ENCODE measurements around the gene CWC22. TPM values are rescaled to one million over a fixed set of nuclear protein-coding genes. Genes with fewer than 3 reads are reported as not detected.

The CWC22 gene
- polyA plus RNA-seq, 1 of the 3 experiments (the other 2 are of a cell fraction), result 2.7 TPM

GRCh38 chr2:179950391-179950790 lies 56.7 kb downstream of the CWC22 start (continued):
- TF ChIP-seq GATA2 (CRISPR knock-in tag; IDR thresholded peaks at IDR 0.05) (no peak), CTCF (IDR thresholded peaks at IDR 0.05) (no peak)

- Histone ChIP-seq H3K27ac (ENCODE audit: low read depth in 2 of 2, low read length in 1 of 2) (no peak overlapping the region), H3K36me3 (replicated peaks in 1 of 2; ENCODE audit: control insufficient read depth in 1 of 2, insufficient read depth in 2 of 2, low read length in 1 of 2) (peaks cover 82 to 87% of the 10 kb centered on the region in 2 experiments), H3K9me2 (no peaks in the 10 kb centered on the region), H3K9me3 (no peaks in the 10 kb centered on the region), H3K27me3 (ENCODE audit: insufficient read depth) (no peaks in the 10 kb centered on the region), H4K20me1 (ENCODE audit: insufficient read depth) (no peaks in the 10 kb centered on the region), H2AFZ (ENCODE audit: low read depth) (no peak overlapping the region), H3K9ac (no peak overlapping the region), H3F3A (replicated peaks; ENCODE audit: insufficient read depth) (peaks cover under 1% of the 10 kb centered on the region), H3K4me3 (ENCODE audit: low read depth in 2 of 2, low read length in 1 of 2) (no peak overlapping the region), H3K4me1 (ENCODE audit: control insufficient read depth in 1 of 2, insufficient read depth in 2 of 2, low read depth in 1 of 2, low read length in 1 of 2) (peaks cover 0 to 5% of the 10 kb centered on the region in 2 experiments; a peak in 2 of 4 replicates), H3K4me2 (no peak overlapping the region), H3K79me2 (ENCODE audit: insufficient read depth) (no peaks in the 10 kb centered on the region)
- 78% methylated on average over 3 of the region's 3 CpGs for WGBS (ENCODE audit: low lambda C conversion rate)
- TF ChIP-seq TAF1 (IDR thresholded peaks at IDR 0.05; ENCODE audit: borderline replicate concordance, low read depth, low read length) (no peak), NRF1 (IDR thresholded peaks at IDR 0.05; ENCODE audit: low read depth, low read length) (no peak), USF2 (IDR thresholded peaks at IDR 0.05; ENCODE audit: borderline replicate concordance, low read depth, low read length) (no peak), REST (IDR thresholded peaks at IDR 0.05; ENCODE audit: low read depth, low read length) (no peak), JUND (IDR thresholded peaks at IDR 0.05) (no peak), SMC3 (IDR thresholded peaks at IDR 0.05; ENCODE audit: low read depth, low read length) (no peak), FOXJ3 (CRISPR knock-in tag; IDR thresholded peaks at IDR 0.05) (no peak), MAX (IDR thresholded peaks at IDR 0.05; ENCODE audit: low read depth) (no peak), RXRA (IDR thresholded peaks at IDR 0.05; ENCODE audit: borderline replicate concordance, low read depth) (no peak), MEF2A (IDR thresholded peaks at IDR 0.05; ENCODE audit: borderline replicate concordance, low read depth) (no peak), MXI1 (IDR thresholded peaks at IDR 0.05; ENCODE audit: low read depth, low read length) (no peak), RCOR1 (IDR thresholded peaks at IDR 0.05; ENCODE audit: low read length) (no peak), ELF1 (IDR thresholded peaks at IDR 0.05) (no peak), FOXM1 (IDR thresholded peaks at IDR 0.05; ENCODE audit: low read depth) (no peak), ZBTB33 (IDR thresholded peaks at IDR 0.05; ENCODE audit: borderline replicate concordance, low read depth) (no peak), FOSL2 (IDR thresholded peaks at IDR 0.05; ENCODE audit: borderline replicate concordance, low read depth) (no peak), IRF3 (IDR thresholded peaks at IDR 0.05; ENCODE audit: low read depth, low read length) (no peak), USF1 (IDR thresholded peaks at IDR 0.05; ENCODE audit: borderline replicate concordance, low read depth) (no peak), RAD21 (IDR thresholded peaks at IDR 0.05; ENCODE audit: low read length) (no peak), GATA2 (CRISPR knock-in tag; IDR thresholded peaks at IDR 0.05) (no peak)
- ChIA-PET CTCF (interaction anchor here (1.1 to 1.3 kb wide), 2 partner anchors 31 to 50 kb away, joined by 3 read pairs; no protein-coding TSS in a partner anchor), POLR2A (no interaction called here)
- no peak for DNase-seq
These were observed 57.7 kb downstream of the CWC22 start for GRCh38 chr2:179949438-179949837.
